ENCODE data around the gene ZNF24.

Gene ZNF24

DNA sequence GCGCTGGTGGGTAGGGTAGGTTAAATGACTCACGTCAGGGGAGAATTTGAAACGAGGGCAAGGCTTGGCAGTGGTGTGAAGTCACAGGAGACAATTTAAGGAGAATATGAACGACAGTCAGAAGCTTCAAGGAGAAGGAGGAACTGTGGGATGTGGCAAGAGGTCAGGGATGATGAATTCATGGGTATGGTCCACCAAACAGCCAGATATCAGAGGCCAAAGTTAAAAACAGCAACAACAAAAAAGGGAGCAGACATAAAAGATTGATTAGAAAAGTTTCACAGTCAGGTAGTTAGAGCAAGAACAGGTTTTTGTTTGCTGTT lies 34.3 kb upstream of the ZNF24 start:
- no peaks in the 10 kb centered on the region for H3K9me3 ChIP-seq (ENCODE audit: insufficient read depth, low read depth, low read length)
- H3F3A ChIP-seq (ENCODE audit: low read depth) = no peaks in the 10 kb centered on the region
- no peak for TF ChIP-seq EZH2phosphoT487 (IDR thresholded peaks at IDR 0.05; ENCODE audit: borderline replicate concordance)
- TF ChIP-seq, protein P1, sequence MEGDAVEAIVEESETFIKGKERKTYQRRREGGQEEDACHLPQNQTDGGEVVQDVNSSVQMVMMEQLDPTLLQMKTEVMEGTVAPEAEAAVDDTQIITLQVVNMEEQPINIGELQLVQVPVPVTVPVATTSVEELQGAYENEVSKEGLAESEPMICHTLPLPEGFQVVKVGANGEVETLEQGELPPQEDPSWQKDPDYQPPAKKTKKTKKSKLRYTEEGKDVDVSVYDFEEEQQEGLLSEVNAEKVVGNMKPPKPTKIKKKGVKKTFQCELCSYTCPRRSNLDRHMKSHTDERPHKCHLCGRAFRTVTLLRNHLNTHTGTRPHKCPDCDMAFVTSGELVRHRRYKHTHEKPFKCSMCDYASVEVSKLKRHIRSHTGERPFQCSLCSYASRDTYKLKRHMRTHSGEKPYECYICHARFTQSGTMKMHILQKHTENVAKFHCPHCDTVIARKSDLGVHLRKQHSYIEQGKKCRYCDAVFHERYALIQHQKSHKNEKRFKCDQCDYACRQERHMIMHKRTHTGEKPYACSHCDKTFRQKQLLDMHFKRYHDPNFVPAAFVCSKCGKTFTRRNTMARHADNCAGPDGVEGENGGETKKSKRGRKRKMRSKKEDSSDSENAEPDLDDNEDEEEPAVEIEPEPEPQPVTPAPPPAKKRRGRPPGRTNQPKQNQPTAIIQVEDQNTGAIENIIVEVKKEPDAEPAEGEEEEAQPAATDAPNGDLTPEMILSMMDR (conservative IDR thresholded peaks at IDR 0.05; ENCODE audit: low read length) = no peak
- H3K9me2 ChIP-seq (replicated peaks; ENCODE audit: low read depth, low read length) = no peaks in the 10 kb centered on the region
- H3K36me3 ChIP-seq (ENCODE audit: insufficient read depth, low read length) = no peaks in the 10 kb centered on the region
- H2AFZ ChIP-seq (ENCODE audit: low read length) = no peak overlapping the region
- H3K79me2 ChIP-seq (ENCODE audit: insufficient read depth, low read length) = no peaks in the 10 kb centered on the region
- no peaks in the 10 kb centered on the region for H4K20me1 ChIP-seq (ENCODE audit: insufficient read depth, low read length, poor library complexity, severe bottlenecking)
- peaks cover 6% of the 10 kb centered on the region for H3K27me3 ChIP-seq (ENCODE audit: insufficient read depth, low read length, poor library complexity, severe bottlenecking)
- H3K4me1 ChIP-seq (ENCODE audit: insufficient read depth, low read length, poor library complexity, severe bottlenecking) = no peaks in the 10 kb centered on the region
- no peak overlapping the region for H3K4me3 ChIP-seq (ENCODE audit: low read length, poor library complexity, severe bottlenecking)
- no peak overlapping the region for H3K9ac ChIP-seq (ENCODE audit: low read depth, low read length, poor library complexity, severe bottlenecking)
- no peak overlapping the region for H3K4me2 ChIP-seq (ENCODE audit: low read depth, low read length, poor library complexity, severe bottlenecking)

- no peaks in the 10 kb centered on the region for H3K4me1 ChIP-seq (ENCODE audit: insufficient read depth, low read length, poor library complexity, severe bottlenecking)
- no peaks in the 10 kb centered on the region for H3K36me3 ChIP-seq (ENCODE audit: insufficient read depth, low read length)
- no peak overlapping the region for H3K4me3 ChIP-seq (ENCODE audit: low read length, poor library complexity, severe bottlenecking)
- H3K9me2 ChIP-seq (replicated peaks; ENCODE audit: low read depth, low read length) = no peaks in the 10 kb centered on the region
- TF ChIP-seq, protein P1 (conservative IDR thresholded peaks at IDR 0.05; ENCODE audit: low read length) = no peak
- no peak for TF ChIP-seq EZH2phosphoT487 (IDR thresholded peaks at IDR 0.05; ENCODE audit: borderline replicate concordance)
- H2AFZ ChIP-seq (ENCODE audit: low read length) = no peak overlapping the region
- no peaks in the 10 kb centered on the region for H3K79me2 ChIP-seq (ENCODE audit: insufficient read depth, low read length)
- no peak overlapping the region for H3K9ac ChIP-seq (ENCODE audit: low read depth, low read length, poor library complexity, severe bottlenecking)
- H3F3A ChIP-seq (ENCODE audit: low read depth) = no peaks in the 10 kb centered on the region
- peaks cover 6% of the 10 kb centered on the region for H3K27me3 ChIP-seq (ENCODE audit: insufficient read depth, low read length, poor library complexity, severe bottlenecking)
- no peaks in the 10 kb centered on the region for H4K20me1 ChIP-seq (ENCODE audit: insufficient read depth, low read length, poor library complexity, severe bottlenecking)
- H3K9me3 ChIP-seq (ENCODE audit: insufficient read depth, low read depth, low read length) = no peaks in the 10 kb centered on the region
- no peak overlapping the region for H3K4me2 ChIP-seq (ENCODE audit: low read depth, low read length, poor library complexity, severe bottlenecking)
These were observed 33.8 kb upstream of the ZNF24 start for GRCh38 chr18:35377875-35378573.

DNA sequence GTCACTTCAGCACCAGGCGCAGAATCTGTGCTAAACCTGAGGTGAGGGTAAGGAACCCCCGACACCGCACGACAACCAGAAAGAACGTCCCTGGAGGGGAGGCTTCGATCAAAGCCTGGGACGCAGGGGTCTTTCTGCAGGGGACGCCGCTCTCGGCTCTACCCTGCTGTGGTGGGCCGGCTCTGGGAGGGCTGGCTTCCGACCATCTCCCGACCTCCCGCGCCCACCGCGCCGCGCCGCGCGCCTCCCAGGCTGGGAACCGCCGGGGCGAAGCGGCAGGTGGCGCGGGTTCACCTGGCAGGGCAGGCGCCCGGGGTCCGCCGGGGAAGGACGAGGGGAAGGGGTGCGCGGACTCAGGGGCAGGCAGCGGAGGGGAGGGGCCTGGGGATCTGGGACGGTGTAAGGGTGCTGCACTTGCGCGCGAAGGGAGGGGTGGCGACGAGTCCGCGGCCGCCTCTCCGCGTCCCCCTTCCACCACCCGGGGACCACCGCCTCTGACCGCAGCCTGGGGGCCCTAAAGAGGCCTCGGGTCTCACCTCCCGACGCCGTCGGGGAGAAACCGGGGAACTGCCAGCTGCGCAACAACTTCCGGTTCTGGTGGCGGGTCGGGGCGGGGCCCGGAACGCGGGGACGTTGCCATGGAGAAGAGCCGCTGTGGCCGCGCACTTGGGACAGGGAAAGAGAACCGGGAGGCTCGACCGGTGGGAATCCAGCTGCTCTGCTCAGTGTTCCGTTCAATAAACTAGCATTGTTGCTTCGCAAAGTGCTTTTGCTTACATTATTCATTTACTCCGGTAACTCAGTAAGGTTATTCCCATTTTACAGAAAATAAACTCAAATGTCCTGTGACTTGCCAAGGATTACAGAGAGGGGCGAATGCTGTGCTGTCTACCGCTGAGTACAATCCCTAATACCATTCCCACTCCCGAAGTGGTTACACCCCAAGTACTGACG lies 32.8 kb upstream of the ZNF24 start, which contains the start of gene ZNF396:
Gene ZNF396 (minus strand): TSS at position 596 of the 954 bp plus-strand sequence. CDS start 3,045 bp downstream, outside the sequence.
- Histone ChIP-seq H4K20me1 (ENCODE audit: insufficient read depth, low read length, poor library complexity, severe bottlenecking) (no peaks in the 10 kb centered on the region), H3K9me3 (ENCODE audit: insufficient read depth, low read depth, low read length) (no peaks in the 10 kb centered on the region), H3K4me1 (ENCODE audit: insufficient read depth, low read length, poor library complexity, severe bottlenecking) (no peaks in the 10 kb centered on the region), H3K79me2 (ENCODE audit: insufficient read depth, low read length) (no peaks in the 10 kb centered on the region), H3K9ac (ENCODE audit: low read depth, low read length, poor library complexity, severe bottlenecking) (no peak within 1 kb of the TSS), H2AFZ (ENCODE audit: low read length) (peak within 1 kb of the TSS; percentile 80), H3K9me2 (replicated peaks; ENCODE audit: low read depth, low read length) (no peaks in the 10 kb centered on the region), H3K36me3 (ENCODE audit: insufficient read depth, low read length) (no peaks in the 10 kb centered on the region), H3F3A (ENCODE audit: low read depth) (no peaks in the 10 kb centered on the region), H3K4me3 (ENCODE audit: low read length, poor library complexity, severe bottlenecking) (peak within 1 kb of the TSS; percentile 74), H3K4me2 (ENCODE audit: low read depth, low read length, poor library complexity, severe bottlenecking) (peak within 1 kb of the TSS; percentile 82), H3K27me3 (ENCODE audit: insufficient read depth, low read length, poor library complexity, severe bottlenecking) (peaks cover 6% of the 10 kb centered on the region)
- no peak for TF ChIP-seq EZH2phosphoT487 (IDR thresholded peaks at IDR 0.05; ENCODE audit: borderline replicate concordance)
- TF ChIP-seq, protein P1 (conservative IDR thresholded peaks at IDR 0.05; ENCODE audit: low read length) = no peak

All from Loucy (cell line).